Calu3 (cell line): ENCODE results near the gene GADL1. TPM values are rescaled to one million over a fixed set of nuclear protein-coding genes. Genes with fewer than 3 reads are reported as not detected.

ENCODE experiments used
- BruUV-seq: library from RNA; stranded (reverse); fragments of 400-500 nt; replicated peaks from 2 replicates; lab custom pipeline; 2021; lab: Mats Ljungman, UMichigan
- CTCF ChIA-PET: fragments of 300-600 bp; sonication (Branson Sonifier 250); formaldehyde crosslinking; loops from one replicate; lab custom pipeline; 2022; ENCODE audit warnings: antibody characterized with exemption; lab: Charles Lee
- DNase-seq: peaks from one replicate; pipeline ENCODE4 v3.0.0; 2022
- H3K27ac Mint-ChIP-seq: one replicate; pipeline ENCODE4 v1.8.0; 2022; ENCODE audit warnings: mixed read lengths; ENCODE audit not compliant: unreplicated experiment
- H3K27me3 Mint-ChIP-seq: one replicate; pipeline ENCODE4 v1.8.0; 2022; ENCODE audit warnings: mixed read lengths; ENCODE audit not compliant: unreplicated experiment
- H3K36me3 Mint-ChIP-seq: one replicate; pipeline ENCODE4 v1.8.0; 2022; ENCODE audit warnings: mild to moderate bottlenecking, moderate library complexity, mixed read lengths; ENCODE audit not compliant: insufficient read depth, unreplicated experiment
- H3K4me1 Mint-ChIP-seq: one replicate; pipeline ENCODE4 v1.8.0; 2022; ENCODE audit warnings: mild to moderate bottlenecking, low read depth, mixed read lengths; ENCODE audit not compliant: unreplicated experiment
- H3K4me3 Mint-ChIP-seq: one replicate; pipeline ENCODE4 v1.8.0; 2022; ENCODE audit warnings: mild to moderate bottlenecking, low read depth, moderate library complexity, mixed read lengths; ENCODE audit not compliant: unreplicated experiment
- H3K9me3 Mint-ChIP-seq: one replicate; pipeline ENCODE4 v1.8.0; 2022; ENCODE audit warnings: low read depth, mixed read lengths; ENCODE audit not compliant: unreplicated experiment
- intact Hi-C: fragments of 100-400 bp; cut with micrococcal nuclease; formaldehyde crosslinking; loops from one replicate; pipeline ENCODE4 v1.10.0; 2022; ENCODE audit not compliant: unreplicated experiment
- total RNA-seq: library from RNA; stranded (reverse); gene quantifications from 2 replicates; pipeline ENCODE4 v1.2.3, GENCODE V29; 2022
- TF ChIP-seq, protein P1 (sequence below): fragments of 200-600 bp; IDR thresholded peaks from one replicate; pipeline ENCODE4 v1.8.0; 2022; ENCODE audit warnings: antibody characterized with exemption; ENCODE audit not compliant: unreplicated experiment

The GADL1 gene
- total RNA-seq, 1 experiment from 2014 or later = not detected

DNA sequence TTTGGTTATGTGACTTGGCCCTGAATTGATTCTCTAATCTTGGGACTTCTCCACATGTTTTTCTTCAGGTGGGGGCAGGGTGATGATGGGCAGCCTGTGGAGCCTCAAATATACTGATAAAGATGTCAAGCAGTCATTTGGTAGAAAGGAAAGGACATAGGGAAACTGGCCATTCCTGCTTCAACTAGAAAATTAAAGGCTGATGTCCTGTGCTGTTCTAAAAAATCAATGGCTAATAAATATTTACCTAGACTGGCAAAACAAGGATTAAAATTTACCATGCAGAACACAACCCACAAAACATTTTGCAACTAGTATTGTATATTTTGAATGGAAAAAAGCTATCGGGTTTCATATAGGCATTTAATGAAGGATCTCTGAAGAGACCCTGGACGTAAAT lies 133.7 kb downstream of the GADL1 start:
- H3K9me3 Mint-ChIP-seq = no peaks in the 10 kb centered on the region
- no peaks in the 10 kb centered on the region for H3K27me3 Mint-ChIP-seq
- no peaks in the 10 kb centered on the region for H3K36me3 Mint-ChIP-seq
- TF ChIP-seq, protein P1, sequence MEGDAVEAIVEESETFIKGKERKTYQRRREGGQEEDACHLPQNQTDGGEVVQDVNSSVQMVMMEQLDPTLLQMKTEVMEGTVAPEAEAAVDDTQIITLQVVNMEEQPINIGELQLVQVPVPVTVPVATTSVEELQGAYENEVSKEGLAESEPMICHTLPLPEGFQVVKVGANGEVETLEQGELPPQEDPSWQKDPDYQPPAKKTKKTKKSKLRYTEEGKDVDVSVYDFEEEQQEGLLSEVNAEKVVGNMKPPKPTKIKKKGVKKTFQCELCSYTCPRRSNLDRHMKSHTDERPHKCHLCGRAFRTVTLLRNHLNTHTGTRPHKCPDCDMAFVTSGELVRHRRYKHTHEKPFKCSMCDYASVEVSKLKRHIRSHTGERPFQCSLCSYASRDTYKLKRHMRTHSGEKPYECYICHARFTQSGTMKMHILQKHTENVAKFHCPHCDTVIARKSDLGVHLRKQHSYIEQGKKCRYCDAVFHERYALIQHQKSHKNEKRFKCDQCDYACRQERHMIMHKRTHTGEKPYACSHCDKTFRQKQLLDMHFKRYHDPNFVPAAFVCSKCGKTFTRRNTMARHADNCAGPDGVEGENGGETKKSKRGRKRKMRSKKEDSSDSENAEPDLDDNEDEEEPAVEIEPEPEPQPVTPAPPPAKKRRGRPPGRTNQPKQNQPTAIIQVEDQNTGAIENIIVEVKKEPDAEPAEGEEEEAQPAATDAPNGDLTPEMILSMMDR = no peak
- H3K27ac Mint-ChIP-seq = no peak overlapping the region
- BruUV-seq = no TSS peak
- DNase-seq = no peak
- no peaks in the 10 kb centered on the region for H3K4me1 Mint-ChIP-seq
- CTCF ChIA-PET = no interaction called here
- intact Hi-C loops = no loop called here
- H3K4me3 Mint-ChIP-seq = no peak overlapping the region

- TF ChIP-seq, protein P1 = no peak
- DNase-seq = no peak
- no peaks in the 10 kb centered on the region for H3K9me3 Mint-ChIP-seq
- no peak overlapping the region for H3K4me3 Mint-ChIP-seq
- no peak overlapping the region for H3K27ac Mint-ChIP-seq
- CTCF ChIA-PET = no interaction called here
- H3K27me3 Mint-ChIP-seq = no peaks in the 10 kb centered on the region
- no peaks in the 10 kb centered on the region for H3K4me1 Mint-ChIP-seq
- H3K36me3 Mint-ChIP-seq = no peaks in the 10 kb centered on the region
- intact Hi-C loops = no loop called here
- BruUV-seq = no TSS peak
Measured at GRCh38 chr3:30760040-30760695, 134.3 kb downstream of the GADL1 start.

DNA sequence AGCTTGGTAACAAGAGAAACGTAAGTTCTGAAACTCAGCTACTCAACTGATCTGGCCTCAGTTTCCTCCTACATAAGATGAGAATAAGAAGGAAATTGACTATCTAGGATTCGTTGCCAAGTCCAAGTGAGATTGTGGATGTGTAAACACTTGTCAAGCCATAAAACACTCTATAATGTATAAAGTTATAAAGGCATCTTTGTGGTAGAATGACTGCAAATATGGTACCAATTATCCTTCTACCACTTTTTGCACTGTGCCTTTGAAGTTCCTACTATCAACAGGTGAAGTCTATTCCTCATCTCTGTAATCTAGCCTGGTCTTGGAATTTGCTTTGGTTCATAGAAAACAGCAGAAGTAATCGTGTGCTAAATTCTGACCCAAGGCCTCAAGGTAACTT lies 138.2 kb downstream of the GADL1 start:
- no peak for DNase-seq
- peaks cover 7% of the 10 kb centered on the region for H3K4me1 Mint-ChIP-seq
- no peaks in the 10 kb centered on the region for H3K9me3 Mint-ChIP-seq
- H3K4me3 Mint-ChIP-seq = no peak overlapping the region
- intact Hi-C loops = no loop called here
- H3K27ac Mint-ChIP-seq = no peak overlapping the region
- no TSS peak for BruUV-seq
- no peaks in the 10 kb centered on the region for H3K27me3 Mint-ChIP-seq
- CTCF ChIA-PET = no interaction called here
- no peaks in the 10 kb centered on the region for H3K36me3 Mint-ChIP-seq
- TF ChIP-seq, protein P1 = no peak

DNA sequence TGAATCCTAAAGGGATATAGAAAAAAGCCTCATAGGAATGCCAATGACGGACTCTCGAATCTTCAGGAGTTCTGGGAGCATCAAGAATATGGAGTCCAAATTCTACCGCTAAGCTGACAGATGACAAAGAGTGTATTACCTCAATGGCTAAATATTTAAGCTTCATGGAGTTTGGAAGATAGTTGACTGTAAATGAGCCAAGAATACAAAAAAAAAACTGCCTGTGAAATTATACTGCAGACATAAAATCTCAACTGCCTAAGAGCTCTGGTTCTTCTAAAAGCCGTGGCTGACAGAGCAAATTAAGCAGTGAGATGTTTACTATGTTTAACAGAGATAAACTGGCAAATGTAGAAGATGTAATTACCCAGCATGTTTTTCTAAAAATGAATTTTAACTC lies 140.0 kb downstream of the GADL1 start:
- BruUV-seq = no TSS peak
- intact Hi-C loops = loop anchor here (5.0 kb wide), 1 partner anchor 557 kb away; no protein-coding TSS in a partner anchor

More for the DNA sequence above, 140.0 kb downstream of the GADL1 start:
- Mint-ChIP-seq H3K4me3 (no peak overlapping the region), H3K27me3 (no peaks in the 10 kb centered on the region), H3K27ac (no peak overlapping the region), H3K36me3 (no peaks in the 10 kb centered on the region), H3K9me3 (no peaks in the 10 kb centered on the region), H3K4me1 (peaks cover 11% of the 10 kb centered on the region)
- TF ChIP-seq, protein P1 = no peak
- DNase-seq = no peak
- CTCF ChIA-PET = no interaction called here
